IMR-90 (cell line): ENCODE results near the gene SVIL.

Source experiments
- CTCF ChIP-seq: conservative IDR thresholded peaks from 2 replicates; pipeline ENCODE4 v1.5.1; 2012; ENCODE audit warnings: mild to moderate bottlenecking, low read depth, low read length, improper control_type of control experiment
- ELK1 ChIP-seq: fragments of 150-350 bp; IDR thresholded peaks from 2 replicates; pipeline ENCODE4 v1.6.1; 2016; ENCODE audit warnings: low read depth, mild to moderate bottlenecking, low read length, moderate library complexity, borderline replicate concordance
- POLR2A ChIP-seq: IDR thresholded peaks from 2 replicates; pipeline ENCODE4 v1.6.1; 2012; ENCODE audit warnings: mild to moderate bottlenecking, low read depth, low read length
- RFX5 ChIP-seq: IDR thresholded peaks from 2 replicates; pipeline ENCODE4 v1.8.0; 2012; ENCODE audit warnings: low read depth, mild to moderate bottlenecking, low read length, moderate library complexity

- TF ChIP-seq RFX5 = no peak
- TF ChIP-seq CTCF = no peak
- TF ChIP-seq ELK1 = no peak
- no peak for TF ChIP-seq POLR2A
Observed at GRCh38 chr10:29588629-29589421, 45.9 kb downstream of the SVIL start.
